CD4-positive, alpha-beta T cell (primary cell): ENCODE data around the gene MYO1D. TPM values are rescaled to one million over a fixed set of nuclear protein-coding genes. Genes with fewer than 3 reads are reported as not detected.

Experiments used
- ATAC-seq: fragments of 200-7000 bp; cut with Tn5 transposase; one replicate; pipeline ENCODE4 v1.10.0; 2022; ENCODE audit warnings: mild to moderate bottlenecking; ENCODE audit not compliant: poor library complexity
- CTCF ChIA-PET: fragments of 350-600 bp; sonication (Branson Sonifier 250); formaldehyde crosslinking; loops from one replicate; lab custom pipeline; 2021; ENCODE audit warnings: antibody characterized with exemption, inconsistent platforms; lab: Charles Lee
- POLR2A ChIA-PET: fragments of 350-600 bp; sonication (Branson Sonifier 250); formaldehyde crosslinking; loops from one replicate; lab custom pipeline; 2021; ENCODE audit warnings: antibody characterized with exemption, inconsistent platforms; lab: Charles Lee
- DNase-seq, 14 experiments: peaks; one replicate each; pipeline ENCODE4 v3.0.0-alpha.2; 2013 to 2020; ENCODE audit warnings: mixed read lengths in 2 of 14
- H3K27ac ChIP-seq, 2 donors: one replicate each; pipeline versions ENCODE4 v1.5.1 to v1.7.0; 2013; ENCODE audit warnings: low read length in 2 of 2, low read depth in 1 of 2, mild to moderate bottlenecking in 1 of 2
- H3K27me3 ChIP-seq, 2 experiments: 1 replicate in 1 of 2; 2 replicates in 1 of 2; pipeline versions ENCODE4 v1.6.1 to v1.7.0; 2013; ENCODE audit warnings: low read length in 2 of 2, control low read depth in 1 of 2, mild to moderate bottlenecking in 1 of 2, moderate library complexity in 1 of 2; ENCODE audit not compliant: insufficient read depth in 2 of 2, control insufficient read depth in 1 of 2
- H3K36me3 ChIP-seq: one replicate; pipeline ENCODE4 v1.6.1; 2013; ENCODE audit warnings: low read length, control low read depth; ENCODE audit not compliant: insufficient read depth
- H3K4me1 ChIP-seq: one replicate; pipeline ENCODE4 v1.6.1; 2013; ENCODE audit warnings: low read length, control low read depth; ENCODE audit not compliant: insufficient read depth
- H3K4me3 ChIP-seq: one replicate; pipeline ENCODE4 v1.5.1; 2013; ENCODE audit warnings: mild to moderate bottlenecking, low read length, moderate library complexity
- H3K9me3 ChIP-seq, 2 experiments: 1 replicate in 1 of 2; 2 replicates in 1 of 2; pipeline versions ENCODE4 v1.6.1 to v1.7.0; 2013; ENCODE audit warnings: low read length in 2 of 2, mild to moderate bottlenecking in 2 of 2, control low read depth in 1 of 2, moderate library complexity in 1 of 2; ENCODE audit not compliant: control insufficient read depth in 1 of 2, insufficient read depth in 1 of 2
- H3K27ac Mint-ChIP-seq: one replicate; pipeline ENCODE4 v1.8.0; 2020; ENCODE audit warnings: mixed read lengths
- H3K27me3 Mint-ChIP-seq: one replicate; pipeline ENCODE4 v1.8.0; 2021; ENCODE audit warnings: mixed read lengths
- H3K36me3 Mint-ChIP-seq: one replicate; pipeline ENCODE4 v1.8.0; 2021; ENCODE audit warnings: low read depth, mixed read lengths
- H3K4me1 Mint-ChIP-seq: one replicate; pipeline ENCODE4 v1.8.0; 2021; ENCODE audit warnings: low read depth, mixed read lengths
- H3K4me3 Mint-ChIP-seq: one replicate; pipeline ENCODE4 v1.8.0; 2020; ENCODE audit warnings: mild to moderate bottlenecking, mixed read lengths
- H3K9me3 Mint-ChIP-seq: one replicate; pipeline ENCODE4 v1.8.0; 2020; ENCODE audit warnings: mixed read lengths
- CTCF ChIP-seq: fragments of 200-600 bp; IDR thresholded peaks from one replicate; pipeline ENCODE4 v1.8.0; 2022; ENCODE audit warnings: antibody characterized with exemption, mild to moderate bottlenecking
- intact Hi-C, 2 experiments: fragments of 100-400 bp; cut with DNase I in 1 of 2; cut with micrococcal nuclease in 1 of 2; formaldehyde crosslinking; loops; one replicate each; pipeline versions ENCODE4 v1.15.1 to v1.9.0; 2023 to 2025; cut with DNase I, micrococcal nuclease
- total RNA-seq, 174 experiments: library from RNA in 2 of 174; stranded (reverse) in 2 of 174; gene quantifications; one replicate each; pipeline ENCODE4 v1.2.3 and lab custom pipeline; 2021 to 2026

The MYO1D gene
- total RNA-seq, 2 experiments from 2014 or later, result 5.8 to 6.4 TPM

- peaks cover 14% of the 10 kb centered on the region for H3K4me1 Mint-ChIP-seq
- ChIA-PET POLR2A (interaction anchor here (1.2 to 1.3 kb wide), 2 partner anchors 8 to 392 kb away, joined by 3 read pairs; no protein-coding TSS in a partner anchor), CTCF (interaction anchor here (1.0 to 4.3 kb wide), 11 partner anchors 9 to 420 kb away, joined by 3 to 79 read pairs (median 7); no protein-coding TSS in a partner anchor)
- no peaks in the 10 kb centered on the region for H3K9me3 Mint-ChIP-seq
- DNase-seq (no peak), ATAC-seq (no peak)
- Histone ChIP-seq H3K36me3 (no peaks in the 10 kb centered on the region), H3K27ac (no peak overlapping the region), H3K4me3 (peak overlapping the region; percentile 54), H3K9me3 (no peaks in the 10 kb centered on the region), H3K4me1 (peaks cover 11% of the 10 kb centered on the region), H3K27me3 (no peaks in the 10 kb centered on the region)
- TF ChIP-seq CTCF, result no peak
- intact Hi-C loops, result loop anchor here (5.0 to 10.0 kb wide), 6 partner anchors 354 to 1019 kb away; partner anchors contain the start of genes CDK5R1 (in 2 of the 2), C17orf75 (in 1 of the 2), COPRS (in 1 of the 2) and ZNF207 (in 1 of the 2)
- H3K27me3 Mint-ChIP-seq, result no peaks in the 10 kb centered on the region
- H3K4me3 Mint-ChIP-seq, result peak overlapping the region; percentile 96
- peak overlapping the region; percentile 84 for H3K27ac Mint-ChIP-seq
- peaks cover 5% of the 10 kb centered on the region for H3K36me3 Mint-ChIP-seq
These were observed 954 bp downstream of the MYO1D start for GRCh38 chr17:32875923-32876416.

- Mint-ChIP-seq H3K27ac (peak overlapping the region; percentile 84), H3K4me3 (peak overlapping the region; percentile 96)
- ATAC-seq, result no peak
These were observed 1.6 kb downstream of the MYO1D start for GRCh38 chr17:32875230-32875917.

GRCh38 chr17:32873114-32873513, 3.8 kb downstream of the MYO1D start:
- POLR2A ChIA-PET, result no interaction called here
- peaks cover 5% of the 10 kb centered on the region for H3K36me3 Mint-ChIP-seq
- H3K27me3 Mint-ChIP-seq, result no peaks in the 10 kb centered on the region
- no peak for ATAC-seq
- peaks cover 14% of the 10 kb centered on the region for H3K4me1 Mint-ChIP-seq
- H3K9me3 Mint-ChIP-seq, result no peaks in the 10 kb centered on the region
- Histone ChIP-seq H3K9me3 (no peaks in the 10 kb centered on the region), H3K27ac (no peak overlapping the region), H3K4me3 (no peak overlapping the region), H3K36me3 (no peaks in the 10 kb centered on the region), H3K4me1 (peaks cover 11% of the 10 kb centered on the region), H3K27me3 (no peaks in the 10 kb centered on the region)
- no peak overlapping the region for H3K27ac Mint-ChIP-seq
- intact Hi-C loops, result loop anchor here (10.0 kb wide), 2 partner anchors 388 to 518 kb away; partner anchors contain the start of genes CDK5R1 (in 2 of the 2) and ZNF207 (in 1 of the 2)
- H3K4me3 Mint-ChIP-seq, result no peak overlapping the region
- DNase-seq, result no peak
- TF ChIP-seq CTCF, result no peak
- CTCF ChIA-PET, result no interaction called here

More at GRCh38 chr17:32875230-32875917, 1.6 kb downstream of the MYO1D start:
- CTCF ChIA-PET, result interaction anchor here (1.9 to 4.3 kb wide), 5 partner anchors 10 to 94 kb away, joined by 9 to 79 read pairs (median 12); no protein-coding TSS in a partner anchor
- no peaks in the 10 kb centered on the region for H3K36me3 ChIP-seq
- POLR2A ChIA-PET, result no interaction called here
- Mint-ChIP-seq H3K27me3 (no peaks in the 10 kb centered on the region), H3K9me3 (no peaks in the 10 kb centered on the region), H3K36me3 (peaks cover 5% of the 10 kb centered on the region), H3K4me1 (peaks cover 14% of the 10 kb centered on the region)
- no peak overlapping the region for H3K27ac ChIP-seq
- no peak for TF ChIP-seq CTCF
- no peaks in the 10 kb centered on the region for H3K9me3 ChIP-seq
- peaks cover 11% of the 10 kb centered on the region for H3K4me1 ChIP-seq
- intact Hi-C loops, result loop anchor here (5.0 to 10.0 kb wide), 6 partner anchors 353 to 1018 kb away; partner anchors contain the start of genes CDK5R1 (in 2 of the 2), C17orf75 (in 1 of the 2), COPRS (in 1 of the 2) and ZNF207 (in 1 of the 2)
- no peak overlapping the region for H3K4me3 ChIP-seq
- no peak for DNase-seq
- no peaks in the 10 kb centered on the region for H3K27me3 ChIP-seq
